Retina (tissue), 1 donor: Measurements from ENCODE around the gene THOC5.

ENCODE experiments used
- DNase-seq: peaks from one replicate; pipeline ENCODE4 v3.0.0-alpha.2; 2016

Gene THOC5

GRCh38 chr22:29470159-29470855 lies 83.2 kb downstream of the THOC5 start:
- peak; percentile 90 for DNase-seq

- peak; percentile 20 for DNase-seq
Measured at GRCh38 chr22:29469755-29470154, 83.8 kb downstream of the THOC5 start.

GRCh38 chr22:29464581-29464980 lies 89.0 kb downstream of the THOC5 start:
- no peak for DNase-seq

- no peak for DNase-seq
Measured at GRCh38 chr22:29463629-29464028, 89.9 kb downstream of the THOC5 start.

GRCh38 chr22:29461263-29461662 lies 92.3 kb downstream of the THOC5 start:
- DNase-seq: no peak

- DNase-seq: no peak
Measured at GRCh38 chr22:29459773-29460172, 93.8 kb downstream of the THOC5 start.

- no peak for DNase-seq
Measured at GRCh38 chr22:29458551-29458950, 95.0 kb downstream of the THOC5 start.

GRCh38 chr22:29457730-29458129 lies 95.8 kb downstream of the THOC5 start:
- peak; percentile 53 for DNase-seq

- peak; percentile 39 for DNase-seq
Measured at GRCh38 chr22:29456211-29456671, 97.3 kb downstream of the THOC5 start.
